K562 (cell line): Measurements from ENCODE around the gene CLDN2. TPM values are rescaled to one million over a fixed set of nuclear protein-coding genes. Genes with fewer than 3 reads are reported as not detected.

Experiments used
- AFF4 ChIP-seq: sonication (generic); formaldehyde crosslinking; IDR thresholded peaks from 2 replicates; pipeline ENCODE4 v1.8.0; 2023; ENCODE audit warnings: mild to moderate bottlenecking, missing genetic modification reagents
- CBFB ChIP-seq: sonication (generic); formaldehyde crosslinking; IDR thresholded peaks from 2 replicates; pipeline ENCODE4 v1.4.0; 2020; ENCODE audit warnings: mild to moderate bottlenecking, missing genetic modification reagents
- CSDE1 ChIP-seq, 2 experiments: fragments of 450-650 bp; IDR thresholded peaks; 2 replicates each; pipeline ENCODE4 v1.6.1; 2016; ENCODE audit warnings: mild to moderate bottlenecking in 1 of 2
- NR2F6 ChIP-seq: fragments of 450-650 bp; formaldehyde crosslinking; IDR thresholded peaks from 2 replicates; pipeline ENCODE4 v1.4.0; 2020; ENCODE audit warnings: mild to moderate bottlenecking
- STAT5A ChIP-seq: IDR thresholded peaks from 2 replicates; pipeline ENCODE4 v1.6.1; 2012; ENCODE audit warnings: low read length, inconsistent platforms, borderline replicate concordance
- polyA plus RNA-seq, 8 experiments: library from polyadenylated mRNA; depleted of rRNA in 4 of 8; stranded (reverse) in 5 of 8; unstranded in 3 of 8; fragments of >200 nt; fragmentation: Nextera tagmentation in 2 of 8; fragmentation: Illumina TruSeq in 1 of 8; extraction: Ambion mirVana in 2 of 8; extraction: Trizol in 1 of 8; gene quantifications; 2 replicates each; pipeline versions ENCODE4 v1.2.1 to v1.2.3, GENCODE V29; 2011 to 2014; ENCODE audit warnings: inconsistent platforms in 1 of 8, missing spikeins in 1 of 8
- total RNA-seq, 7 experiments: library from RNA; depleted of rRNA in 6 of 7; stranded (reverse); fragments of >200 nt in 6 of 7; fragmentation: Illumina TruSeq in 2 of 7; extraction: Trizol in 2 of 7; gene quantifications; 2 replicates each; pipeline versions ENCODE4 v1.2.1 to v1.2.3, GENCODE V29; 2011 to 2021; ENCODE audit warnings: low replicate concordance in 1 of 7
- TF ChIP-seq, protein P1 (sequence below): fragments of 450-650 bp; formaldehyde crosslinking; IDR thresholded peaks from 2 replicates; pipeline ENCODE4 v1.4.0; 2022; ENCODE audit warnings: mild to moderate bottlenecking, moderate library complexity
- TF ChIP-seq, protein P2 (sequence below): sonication (generic); formaldehyde crosslinking; IDR thresholded peaks from 2 replicates; pipeline ENCODE4 v1.8.0; 2022; ENCODE audit warnings: missing genetic modification reagents, mild to moderate bottlenecking, borderline replicate concordance

The CLDN2 gene
- total and polyA plus RNA-seq, 9 of the 15 experiments (the other 6 are each of a cell fraction or from before 2014, with no cell fraction given), result not detected

- TF ChIP-seq AFF4 (CRISPR knock-in tag) (no peak), CSDE1 (IDR thresholded peaks at IDR 0.05) (no peak), STAT5A (no peak), NR2F6 (CRISPR knock-in tag) (no peak), CBFB (CRISPR knock-in tag) (no peak)
- TF ChIP-seq, protein P1, sequence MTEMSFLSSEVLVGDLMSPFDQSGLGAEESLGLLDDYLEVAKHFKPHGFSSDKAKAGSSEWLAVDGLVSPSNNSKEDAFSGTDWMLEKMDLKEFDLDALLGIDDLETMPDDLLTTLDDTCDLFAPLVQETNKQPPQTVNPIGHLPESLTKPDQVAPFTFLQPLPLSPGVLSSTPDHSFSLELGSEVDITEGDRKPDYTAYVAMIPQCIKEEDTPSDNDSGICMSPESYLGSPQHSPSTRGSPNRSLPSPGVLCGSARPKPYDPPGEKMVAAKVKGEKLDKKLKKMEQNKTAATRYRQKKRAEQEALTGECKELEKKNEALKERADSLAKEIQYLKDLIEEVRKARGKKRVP (CRISPR knock-in tag), result no peak
- TF ChIP-seq, protein P2, sequence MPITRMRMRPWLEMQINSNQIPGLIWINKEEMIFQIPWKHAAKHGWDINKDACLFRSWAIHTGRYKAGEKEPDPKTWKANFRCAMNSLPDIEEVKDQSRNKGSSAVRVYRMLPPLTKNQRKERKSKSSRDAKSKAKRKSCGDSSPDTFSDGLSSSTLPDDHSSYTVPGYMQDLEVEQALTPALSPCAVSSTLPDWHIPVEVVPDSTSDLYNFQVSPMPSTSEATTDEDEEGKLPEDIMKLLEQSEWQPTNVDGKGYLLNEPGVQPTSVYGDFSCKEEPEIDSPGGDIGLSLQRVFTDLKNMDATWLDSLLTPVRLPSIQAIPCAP, result no peak
Measured at GRCh38 chrX:106906361-106906760, 13.8 kb upstream of the CLDN2 start (continued).
